ENCODE measurements around the gene MRPL41. TPM values are rescaled to one million over a fixed set of nuclear protein-coding genes. Genes with fewer than 3 reads are reported as not detected.
A peak's percentile ranks its signal among the peaks of the same experiment; 100 is the strongest.
"Not testable (repeated sequence)": the region's sequence is repeated elsewhere in the genome, so short reads cannot be mapped to it uniquely, and the experiment has no call there.

The MRPL41 gene
- polyA plus RNA-seq, 2 donors, result 49.3 to 53.0 TPM

GRCh38 chr9:137590123-137590468 is 38.4 kb downstream of the MRPL41 start:
- H3K27me3 ChIP-seq (ENCODE audit: control insufficient read depth in 1 of 2, insufficient read depth in 2 of 2, low read length in 2 of 2), result no peaks in the 10 kb centered on the region
- H3K4me3 ChIP-seq (ENCODE audit: low read depth in 1 of 2, low read length in 2 of 2), result peak overlapping the region; percentile 65 to 84
- peaks cover 6 to 10% of the 10 kb centered on the region in 2 donors for H3K4me1 ChIP-seq (ENCODE audit: control insufficient read depth in 2 of 2, insufficient read depth in 2 of 2, low read length in 1 of 2)
- peaks cover 0 to 27% of the 10 kb centered on the region in 2 donors for H3K36me3 ChIP-seq (ENCODE audit: control insufficient read depth in 2 of 2, insufficient read depth in 2 of 2, low read length in 1 of 2)
- WGBS, 2 donors, result 0 to 1% methylated on average over 30 to 61 of the region's 61 CpGs
- no peaks in the 10 kb centered on the region for H3K9me3 ChIP-seq (ENCODE audit: control insufficient read depth in 2 of 2, insufficient read depth in 1 of 2, low read depth in 1 of 2, low read length in 1 of 2)
- H3K27ac ChIP-seq (ENCODE audit: low read depth in 2 of 2, low read length in 1 of 2), result peak overlapping the region; percentile 47 to 51

- WGBS, 2 donors, result 1% methylated on average over 76 to 113 of the region's 113 CpGs
- H3K4me1 ChIP-seq (ENCODE audit: control insufficient read depth in 2 of 2, insufficient read depth in 2 of 2, low read length in 1 of 2), result peaks cover 6 to 10% of the 10 kb centered on the region in 2 donors
- H3K4me3 ChIP-seq (ENCODE audit: low read depth in 1 of 2, low read length in 2 of 2), result peak within 1 kb of the TSS; percentile 69 to 84
- H3K9me3 ChIP-seq (ENCODE audit: control insufficient read depth in 2 of 2, insufficient read depth in 1 of 2, low read depth in 1 of 2, low read length in 1 of 2), result no peaks in the 10 kb centered on the region
- no peaks in the 10 kb centered on the region for H3K27me3 ChIP-seq (ENCODE audit: control insufficient read depth in 1 of 2, insufficient read depth in 2 of 2, low read length in 2 of 2)
- peaks cover 0 to 24% of the 10 kb centered on the region in 2 donors for H3K36me3 ChIP-seq (ENCODE audit: control insufficient read depth in 2 of 2, insufficient read depth in 2 of 2, low read length in 1 of 2)
- H3K27ac ChIP-seq (ENCODE audit: low read depth in 2 of 2, low read length in 1 of 2), result peak within 1 kb of the TSS; percentile 47 to 70
These were observed 39.0 kb downstream of the MRPL41 start, which contains the start of gene ZMYND19 for GRCh38 chr9:137590469-137591383. Gene ZMYND19 (minus strand): TSS chr9:137590512. CDS start chr9:137590263, 249 bp downstream.

- no peak overlapping the region for H3K4me3 ChIP-seq (ENCODE audit: low read depth in 1 of 2, low read length in 2 of 2)
- no peaks in the 10 kb centered on the region for H3K9me3 ChIP-seq (ENCODE audit: control insufficient read depth in 2 of 2, insufficient read depth in 1 of 2, low read depth in 1 of 2, low read length in 1 of 2)
- WGBS, 2 donors, result 54 to 73% methylated on average over 7 of the region's 7 CpGs
- H3K27me3 ChIP-seq (ENCODE audit: control insufficient read depth in 1 of 2, insufficient read depth in 2 of 2, low read length in 2 of 2), result no peaks in the 10 kb centered on the region
- no peak overlapping the region for H3K27ac ChIP-seq (ENCODE audit: low read depth in 2 of 2, low read length in 1 of 2)
- H3K36me3 ChIP-seq (ENCODE audit: control insufficient read depth in 2 of 2, insufficient read depth in 2 of 2, low read length in 1 of 2), result peaks cover 0 to 5% of the 10 kb centered on the region in 2 donors
- peaks cover 6 to 10% of the 10 kb centered on the region in 2 donors for H3K4me1 ChIP-seq (ENCODE audit: control insufficient read depth in 2 of 2, insufficient read depth in 2 of 2, low read length in 1 of 2)
These were observed 41.1 kb downstream of the MRPL41 start for GRCh38 chr9:137592767-137593166.

- Histone ChIP-seq H3K27ac (ENCODE audit: low read depth in 2 of 2, low read length in 1 of 2) (no peak overlapping the region), H3K9me3 (ENCODE audit: control insufficient read depth in 2 of 2, insufficient read depth in 1 of 2, low read depth in 1 of 2, low read length in 1 of 2) (no peaks in the 10 kb centered on the region), H3K36me3 (ENCODE audit: control insufficient read depth in 2 of 2, insufficient read depth in 2 of 2, low read length in 1 of 2) (peaks cover 0 to 3% of the 10 kb centered on the region in 2 donors), H3K27me3 (ENCODE audit: control insufficient read depth in 1 of 2, insufficient read depth in 2 of 2, low read length in 2 of 2) (no peaks in the 10 kb centered on the region), H3K4me1 (ENCODE audit: control insufficient read depth in 2 of 2, insufficient read depth in 2 of 2, low read length in 1 of 2) (peaks cover 6 to 10% of the 10 kb centered on the region in 2 donors), H3K4me3 (ENCODE audit: low read depth in 1 of 2, low read length in 2 of 2) (no peak overlapping the region)
- 63 to 84% methylated on average over 12 of the region's 12 CpGs for WGBS, 2 donors
These were observed 41.5 kb downstream of the MRPL41 start for GRCh38 chr9:137593176-137593575.

GRCh38 chr9:137596577-137596976 is 44.9 kb downstream of the MRPL41 start:
- H3K27ac ChIP-seq (ENCODE audit: low read depth in 2 of 2, low read length in 1 of 2); H3K4me1 ChIP-seq (ENCODE audit: control insufficient read depth in 2 of 2, insufficient read depth in 2 of 2, low read length in 1 of 2); H3K9me3 ChIP-seq (ENCODE audit: control insufficient read depth in 2 of 2, insufficient read depth in 1 of 2, low read depth in 1 of 2, low read length in 1 of 2); H3K36me3 ChIP-seq (ENCODE audit: control insufficient read depth in 2 of 2, insufficient read depth in 2 of 2, low read length in 1 of 2); H3K27me3 ChIP-seq (ENCODE audit: control insufficient read depth in 1 of 2, insufficient read depth in 2 of 2, low read length in 2 of 2); H3K4me3 ChIP-seq (ENCODE audit: low read depth in 1 of 2, low read length in 2 of 2): not testable (repeated sequence)
- 90 to 95% methylated on average over 7 of the region's 7 CpGs for WGBS, 2 donors

GRCh38 chr9:137598943-137599342 is 47.3 kb downstream of the MRPL41 start:
- Histone ChIP-seq H3K9me3 (ENCODE audit: control insufficient read depth in 2 of 2, insufficient read depth in 1 of 2, low read depth in 1 of 2, low read length in 1 of 2) (no peaks in the 10 kb centered on the region), H3K4me1 (ENCODE audit: control insufficient read depth in 2 of 2, insufficient read depth in 2 of 2, low read length in 1 of 2) (peaks cover 0 to 2% of the 10 kb centered on the region in 2 donors), H3K27ac (ENCODE audit: low read depth in 2 of 2, low read length in 1 of 2) (no peak overlapping the region), H3K4me3 (ENCODE audit: low read depth in 1 of 2, low read length in 2 of 2) (no peak overlapping the region), H3K27me3 (ENCODE audit: control insufficient read depth in 1 of 2, insufficient read depth in 2 of 2, low read length in 2 of 2) (no peaks in the 10 kb centered on the region), H3K36me3 (ENCODE audit: control insufficient read depth in 2 of 2, insufficient read depth in 2 of 2, low read length in 1 of 2) (no peaks in the 10 kb centered on the region)
- 77 to 79% methylated on average over 8 of the region's 8 CpGs for WGBS, 2 donors

Other genes with a start within 250 kb of the MRPL41 start
- 1 to 10 TPM; 1.6 to 7.8 TPM for gene NRARP, start 249.6 kb upstream of the MRPL41 start, polyA plus RNA-seq
- 10 to 100 TPM in 1 of 2 donors, 1 to 10 TPM in 1; 9.7 to 20.8 TPM for gene EXD3, start 128.7 kb upstream of the MRPL41 start, polyA plus RNA-seq
- 10 to 100 TPM in 1 of 2 donors, 1 to 10 TPM in 1; 6.5 to 14.3 TPM for gene NOXA1, start 128.5 kb upstream of the MRPL41 start, polyA plus RNA-seq
- gene ENTPD8, start 110.5 kb upstream of the MRPL41 start, polyA plus RNA-seq, result under 1 TPM; 0.04 to 0.05 TPM
- 10 to 100 TPM; 20.7 to 26.1 TPM for gene NSMF, start 92.5 kb upstream of the MRPL41 start, polyA plus RNA-seq
- gene PNPLA7, start 1.5 kb upstream of the MRPL41 start, polyA plus RNA-seq, result 1 to 10 TPM; 2.3 to 3.9 TPM
- gene DPH7, start 27.0 kb downstream of the MRPL41 start, polyA plus RNA-seq, result 10 to 100 TPM; 20.5 to 36.0 TPM
- 10 to 100 TPM; 25.9 to 33.2 TPM for gene ZMYND19, start 38.6 kb downstream of the MRPL41 start, polyA plus RNA-seq
- gene ARRDC1, start 53.8 kb downstream of the MRPL41 start, polyA plus RNA-seq, result 100 to 1,000 TPM in 1 of 2 donors, 10 to 100 TPM in 1; 68.5 to 207 TPM
- gene EHMT1, start 67.1 kb downstream of the MRPL41 start, polyA plus RNA-seq, result 10 to 100 TPM; 26.6 to 42.3 TPM

All from esophagus (tissue), 2 donors.